AG09319 (cell line): Measurements from ENCODE around the gene PAM.

ENCODE experiments used
- DNase-seq: peaks from one replicate; pipeline ENCODE4 v3.0.0-alpha.2; 2010; ENCODE audit warnings: low read depth; ENCODE audit errors: extremely low read depth
- CTCF ChIP-seq: IDR thresholded peaks from 2 replicates; pipeline ENCODE4 v1.5.1; 2011; ENCODE audit warnings: low read depth, mild to moderate bottlenecking, inconsistent platforms, low read length, moderate library complexity

The PAM gene

GRCh38 chr5:103006921-103007320, 251.8 kb downstream of the PAM start:
- no peak for DNase-seq
- TF ChIP-seq CTCF = no peak

DNA sequence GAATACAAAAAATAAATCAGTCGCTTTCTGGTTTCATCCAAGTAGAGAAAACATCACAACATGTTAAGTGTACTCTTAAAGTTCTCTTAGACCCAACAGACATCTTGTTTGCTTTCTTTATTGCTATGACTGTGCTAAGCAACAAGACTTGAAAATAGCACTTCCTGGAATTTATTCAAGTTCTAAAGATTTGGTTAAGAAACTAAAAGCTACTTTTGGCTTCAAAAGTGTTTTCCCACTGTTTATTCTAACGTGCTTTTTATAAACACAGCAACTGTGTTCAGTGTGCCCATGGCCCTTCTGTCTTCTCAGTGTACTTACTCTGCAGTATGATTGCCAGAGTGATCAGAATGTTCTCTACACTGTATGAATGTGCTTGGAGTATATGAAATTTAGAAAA, 255.1 kb downstream of the PAM start:
- DNase-seq = no peak
- TF ChIP-seq CTCF = no peak

DNA sequence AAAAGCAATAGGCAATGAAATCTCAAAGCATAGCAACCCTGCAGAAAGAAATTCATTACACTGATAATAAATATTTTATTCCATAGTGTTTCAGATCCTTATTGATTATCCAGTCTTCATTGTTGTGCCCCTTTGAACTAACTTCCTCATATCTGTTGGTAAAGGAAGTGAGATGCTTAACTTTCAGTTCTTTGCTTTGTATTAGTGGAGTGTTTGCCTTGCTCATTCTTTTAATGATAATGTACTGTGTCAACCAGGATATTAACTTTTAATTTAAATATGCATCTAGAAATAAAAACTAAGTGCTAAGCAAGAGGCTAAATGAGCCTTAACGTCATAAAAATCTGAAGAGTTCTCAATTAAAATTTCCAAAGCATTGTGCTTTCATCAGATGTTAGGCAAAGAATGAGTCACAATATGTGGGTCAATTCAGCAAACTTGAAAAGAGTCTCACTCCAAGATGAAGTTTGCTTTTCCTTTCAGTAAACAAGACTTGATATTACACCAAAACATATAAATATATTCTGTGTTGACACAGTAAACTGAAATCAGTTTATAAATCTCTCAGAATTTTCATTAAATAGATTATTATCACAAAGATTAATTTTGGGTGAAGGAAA, 258.9 kb downstream of the PAM start:
- TF ChIP-seq CTCF = no peak

DNA sequence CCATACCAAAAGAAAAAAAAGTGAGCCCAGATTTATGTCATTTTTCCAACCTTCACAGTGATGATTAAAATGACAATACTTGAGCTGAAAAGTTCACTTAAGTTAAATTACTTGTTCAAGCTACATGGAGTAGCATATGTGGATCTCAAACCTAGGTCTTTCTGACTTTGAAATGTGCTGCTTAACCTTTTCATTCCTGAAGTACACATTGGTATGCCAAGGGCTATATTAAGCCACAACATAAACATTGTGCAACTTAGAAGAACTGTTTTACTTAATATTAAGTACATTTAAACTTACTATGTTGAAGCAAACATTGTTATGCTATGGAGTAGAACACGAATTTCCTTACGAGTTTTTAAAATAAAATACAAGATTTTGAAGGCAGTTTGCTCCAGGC, 259.9 kb downstream of the PAM start:
- no peak for TF ChIP-seq CTCF
- no peak for DNase-seq

More for the DNA sequence above, 258.9 kb downstream of the PAM start:
- no peak for DNase-seq

- no peak for TF ChIP-seq CTCF
These were observed 261.1 kb downstream of the PAM start for GRCh38 chr5:103016167-103016566.

GRCh38 chr5:103019804-103020203, 264.7 kb downstream of the PAM start:
- TF ChIP-seq CTCF = no peak
- no peak for DNase-seq

More at GRCh38 chr5:103016167-103016566, 261.1 kb downstream of the PAM start:
- no peak for DNase-seq

GRCh38 chr5:103021314-103021713, 266.2 kb downstream of the PAM start:
- DNase-seq = no peak
- TF ChIP-seq CTCF = no peak
